Thyroid gland (tissue), 4 donors: ENCODE measurements around the gene CACNA1D.

Experiments used
- CTCF ChIP-seq, 6 experiments: fragments of 200-600 bp in 3 of 6; fragments of 450-650 bp in 3 of 6; sonication (generic) in 3 of 6; IDR thresholded peaks; one replicate each; pipeline ENCODE4 v1.5.1; 2016 to 2019; ENCODE audit warnings: antibody characterized with exemption in 6 of 6, mild to moderate bottlenecking in 2 of 6, inconsistent platforms in 1 of 6, moderate library complexity in 1 of 6
- POLR2A ChIP-seq, 2 donors: fragments of 450-650 bp; IDR thresholded peaks; one replicate each; pipeline ENCODE4 v1.6.1; 2017; ENCODE audit warnings: antibody characterized with exemption in 2 of 2, mild to moderate bottlenecking in 2 of 2, moderate library complexity in 1 of 2

DNA sequence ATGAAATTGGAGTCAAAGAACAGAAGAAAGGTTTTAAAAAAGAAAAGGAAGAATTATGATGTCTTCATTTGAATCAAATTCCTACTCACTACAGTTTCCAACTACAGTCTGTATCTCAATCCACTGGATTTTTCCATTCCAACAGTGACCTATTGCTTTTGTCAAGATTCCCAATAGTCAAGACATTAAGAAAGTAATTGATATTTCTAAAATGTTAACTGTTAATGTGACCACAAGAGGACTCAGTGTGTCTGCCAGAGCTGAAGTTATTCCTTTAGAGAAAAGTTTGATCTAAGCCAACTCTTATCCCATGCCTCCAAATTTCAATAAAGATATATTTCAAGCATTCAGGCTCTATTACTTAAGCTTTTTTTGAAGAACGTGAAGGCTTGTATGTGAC is 163.2 kb downstream of the CACNA1D start:
- TF ChIP-seq CTCF (IDR thresholded peaks at IDR 0.05) (no peak), POLR2A (IDR thresholded peaks at IDR 0.05) (no peak)
